CD4-positive, CD25-positive, alpha-beta regulatory T cell (primary cell): ENCODE results near the gene RTN3. TPM values are rescaled to one million over a fixed set of nuclear protein-coding genes. Genes with fewer than 3 reads are reported as not detected.
A peak's percentile ranks its signal among the peaks of the same experiment; 100 is the strongest.
"Not testable (repeated sequence)": the region's sequence is repeated elsewhere in the genome, so short reads cannot be mapped to it uniquely, and the experiment has no call there.

Source experiments
- ATAC-seq, 2 donors: fragments of 150-1000 bp; cut with Tn5 transposase; one replicate each; pipeline ENCODE4 v1.10.0; 2021; ENCODE audit warnings: low read depth in 2 of 2, moderate number of reproducible peaks in 2 of 2, moderate library complexity in 1 of 2
- DNase-seq, 3 donors: peaks; one replicate each; pipeline versions ENCODE4 v3.0.0 to v3.0.0-alpha.2; 2012 to 2022; ENCODE audit warnings: mixed read lengths in 1 of 3
- H3K27ac ChIP-seq: one replicate; pipeline ENCODE4 v1.7.0; 2013; ENCODE audit warnings: mild to moderate bottlenecking, low read length; ENCODE audit not compliant: insufficient read depth, poor library complexity, severe bottlenecking
- H3K27me3 ChIP-seq: one replicate; pipeline ENCODE4 v1.7.0; 2013; ENCODE audit warnings: low read length; ENCODE audit not compliant: control insufficient read depth, insufficient read depth
- H3K36me3 ChIP-seq: one replicate; pipeline ENCODE4 v1.7.0; 2013; ENCODE audit warnings: mild to moderate bottlenecking, low read length, moderate library complexity; ENCODE audit not compliant: control insufficient read depth, insufficient read depth
- H3K4me1 ChIP-seq: 2 replicates; pipeline ENCODE4 v1.7.0; 2013; ENCODE audit warnings: mild to moderate bottlenecking, low read length; ENCODE audit not compliant: insufficient read depth, control insufficient read depth, poor library complexity, severe bottlenecking
- H3K4me3 ChIP-seq: one replicate; pipeline ENCODE4 v1.7.0; 2013; ENCODE audit warnings: low read depth, mild to moderate bottlenecking, low read length, moderate library complexity
- H3K9me3 ChIP-seq, 2 experiments: 1 replicate in 1 of 2; 2 replicates in 1 of 2; pipeline ENCODE4 v1.7.0; 2013; ENCODE audit warnings: low read length in 2 of 2, mild to moderate bottlenecking in 1 of 2, moderate library complexity in 1 of 2; ENCODE audit not compliant: control insufficient read depth in 2 of 2
- H3K27ac Mint-ChIP-seq, 3 donors: one replicate each; pipeline ENCODE4 v1.8.0; 2020 to 2022; ENCODE audit warnings: mild to moderate bottlenecking in 3 of 3, mixed read lengths in 3 of 3, moderate library complexity in 2 of 3
- H3K27me3 Mint-ChIP-seq: one replicate; pipeline ENCODE4 v1.8.0; 2022; ENCODE audit warnings: mild to moderate bottlenecking, mixed read lengths
- H3K36me3 Mint-ChIP-seq: one replicate; pipeline ENCODE4 v1.8.0; 2020; ENCODE audit warnings: mixed read lengths
- H3K4me1 Mint-ChIP-seq, 4 donors: one replicate each; pipeline ENCODE4 v1.8.0; 2020 to 2022; ENCODE audit warnings: mixed read lengths in 4 of 4, mild to moderate bottlenecking in 1 of 4
- H3K4me3 Mint-ChIP-seq, 4 donors: one replicate each; pipeline ENCODE4 v1.8.0; 2020 to 2022; ENCODE audit warnings: mild to moderate bottlenecking in 4 of 4, mixed read lengths in 4 of 4, moderate library complexity in 3 of 4
- H3K9me3 Mint-ChIP-seq, 7 donors: one replicate each; pipeline ENCODE4 v1.8.0; 2020 to 2022; ENCODE audit warnings: mixed read lengths in 7 of 7, mild to moderate bottlenecking in 3 of 7, moderate library complexity in 2 of 7
- polyA plus RNA-seq, 4 donors: library from polyadenylated mRNA; unstranded; fragments of 300-500 nt; fragmentation: Illumina TruSeq; gene quantifications; one replicate each; pipeline ENCODE4 v1.2.3, GENCODE V29; 2021
- total RNA-seq: library from RNA; stranded (reverse); gene quantifications from one replicate; pipeline ENCODE4 v1.2.3, GENCODE V29; 2022

The RTN3 gene
- total and polyA plus RNA-seq, 5 donors from 2014 or later: 33.2 to 63.6 (median 47.2) TPM

- ATAC-seq: no peak
- peak overlapping the region; percentile 94 for H3K4me3 ChIP-seq
- Mint-ChIP-seq H3K27me3 (peaks cover 7% of the 10 kb centered on the region), H3K27ac (peak overlapping the region in 1 of 3 donors; percentile 73), H3K4me3 (peak overlapping the region; percentile 93 to 98 (median 97)), H3K4me1 (peaks cover 10 to 46% (median 29%) of the 10 kb centered on the region in 4 donors), H3K36me3 (peaks cover 4% of the 10 kb centered on the region), H3K9me3 (no peaks in the 10 kb centered on the region)
- H3K36me3 ChIP-seq: no peaks in the 10 kb centered on the region
- peaks cover 23% of the 10 kb centered on the region for H3K4me1 ChIP-seq
- no peak for DNase-seq
- H3K27me3 ChIP-seq: no peaks in the 10 kb centered on the region
- no peaks in the 10 kb centered on the region for H3K9me3 ChIP-seq
- H3K27ac ChIP-seq: no peak overlapping the region
Measured at GRCh38 chr11:63683133-63683991, 2.1 kb downstream of the RTN3 start.

- not testable (repeated sequence) for H3K9me3 ChIP-seq, H3K9me3 Mint-ChIP-seq, DNase-seq, H3K27ac Mint-ChIP-seq, H3K27me3 ChIP-seq, H3K4me3 Mint-ChIP-seq, H3K36me3 ChIP-seq, H3K27me3 Mint-ChIP-seq, H3K4me3 ChIP-seq, ATAC-seq, H3K36me3 Mint-ChIP-seq, H3K27ac ChIP-seq
- H3K4me1 ChIP-seq: peaks cover 23% of the 10 kb centered on the region
- H3K4me1 Mint-ChIP-seq: peaks cover 10 to 53% (median 35%) of the 10 kb centered on the region in 4 donors
Measured at GRCh38 chr11:63685158-63685721, 3.9 kb downstream of the RTN3 start.

- H3K27ac ChIP-seq: no peak overlapping the region
- Mint-ChIP-seq H3K27ac (no peak overlapping the region), H3K36me3 (peaks cover 4% of the 10 kb centered on the region), H3K4me1 (peaks cover 16 to 44% (median 32%) of the 10 kb centered on the region in 4 donors), H3K27me3 (no peaks in the 10 kb centered on the region), H3K4me3 (no peak overlapping the region), H3K9me3 (no peaks in the 10 kb centered on the region)
- H3K36me3 ChIP-seq: no peaks in the 10 kb centered on the region
- H3K4me1 ChIP-seq: peaks cover 16% of the 10 kb centered on the region
- no peak for ATAC-seq
- no peaks in the 10 kb centered on the region for H3K27me3 ChIP-seq
- no peaks in the 10 kb centered on the region for H3K9me3 ChIP-seq
- no peak overlapping the region for H3K4me3 ChIP-seq
- no peak for DNase-seq
Measured at GRCh38 chr11:63686926-63687325, 5.6 kb downstream of the RTN3 start.

- Mint-ChIP-seq H3K36me3 (peaks cover 4% of the 10 kb centered on the region), H3K4me3 (no peak overlapping the region), H3K9me3 (no peaks in the 10 kb centered on the region), H3K27ac (no peak overlapping the region), H3K4me1 (peaks cover 11 to 35% (median 24%) of the 10 kb centered on the region in 4 donors), H3K27me3 (no peaks in the 10 kb centered on the region)
- no peak overlapping the region for H3K27ac ChIP-seq
- no peaks in the 10 kb centered on the region for H3K27me3 ChIP-seq
- no peaks in the 10 kb centered on the region for H3K36me3 ChIP-seq
- ATAC-seq: no peak
- no peaks in the 10 kb centered on the region for H3K9me3 ChIP-seq
- peak in 1 of 3 donors; percentile 16 for DNase-seq
- H3K4me1 ChIP-seq: peaks cover 7% of the 10 kb centered on the region
- no peak overlapping the region for H3K4me3 ChIP-seq
Measured at GRCh38 chr11:63687845-63688244, 6.5 kb downstream of the RTN3 start.

- Histone ChIP-seq H3K27me3 (no peaks in the 10 kb centered on the region), H3K4me1 (no peaks in the 10 kb centered on the region), H3K27ac (no peak overlapping the region), H3K9me3 (no peaks in the 10 kb centered on the region), H3K4me3 (no peak overlapping the region), H3K36me3 (no peaks in the 10 kb centered on the region)
- no peaks in the 10 kb centered on the region for H3K9me3 Mint-ChIP-seq
- H3K27me3 Mint-ChIP-seq: no peaks in the 10 kb centered on the region
- H3K36me3 Mint-ChIP-seq: peaks cover 13% of the 10 kb centered on the region
- H3K4me1 Mint-ChIP-seq: peaks cover 0 to 16% (median 7%) of the 10 kb centered on the region in 4 donors
- H3K27ac Mint-ChIP-seq: no peak overlapping the region
- H3K4me3 Mint-ChIP-seq: no peak overlapping the region
- DNase-seq (no peak), ATAC-seq (no peak)
Measured at GRCh38 chr11:63694596-63694995, 13.3 kb downstream of the RTN3 start.

- Histone ChIP-seq H3K27me3 (no peaks in the 10 kb centered on the region), H3K4me1 (no peaks in the 10 kb centered on the region), H3K4me3 (no peak overlapping the region), H3K9me3 (no peaks in the 10 kb centered on the region), H3K27ac (no peak overlapping the region), H3K36me3 (no peaks in the 10 kb centered on the region)
- H3K27ac Mint-ChIP-seq: no peak overlapping the region
- no peak overlapping the region for H3K4me3 Mint-ChIP-seq
- H3K36me3 Mint-ChIP-seq: peaks cover 17% of the 10 kb centered on the region
- no peaks in the 10 kb centered on the region for H3K27me3 Mint-ChIP-seq
- H3K4me1 Mint-ChIP-seq: peaks cover 5 to 20% (median 10%) of the 10 kb centered on the region in 4 donors
- no peaks in the 10 kb centered on the region for H3K9me3 Mint-ChIP-seq
- ATAC-seq (no peak), DNase-seq (no peak)
Measured at GRCh38 chr11:63698976-63699733, 17.9 kb downstream of the RTN3 start.

- Histone ChIP-seq H3K27ac (no peak overlapping the region), H3K4me3 (no peak overlapping the region), H3K36me3 (no peaks in the 10 kb centered on the region), H3K27me3 (no peaks in the 10 kb centered on the region), H3K9me3 (no peaks in the 10 kb centered on the region), H3K4me1 (no peaks in the 10 kb centered on the region)
- Mint-ChIP-seq H3K4me1 (peaks cover 5 to 21% (median 12%) of the 10 kb centered on the region in 4 donors), H3K36me3 (peaks cover 17% of the 10 kb centered on the region), H3K9me3 (no peaks in the 10 kb centered on the region), H3K27ac (no peak overlapping the region), H3K4me3 (no peak overlapping the region), H3K27me3 (no peaks in the 10 kb centered on the region)
- ATAC-seq (no peak), DNase-seq (no peak)
Measured at GRCh38 chr11:63699896-63700295, 18.6 kb downstream of the RTN3 start.
